H1 (cell line): Measurements from ENCODE around the gene GINS3.

Experiments
- BRCA1 ChIP-seq: IDR thresholded peaks from 2 replicates; pipeline ENCODE4 v1.6.1; 2012; ENCODE audit warnings: low read depth, low read length, improper control_type of control experiment
- EP300 ChIP-seq, 2 experiments: IDR thresholded peaks; 1 replicate in 1 of 2; 2 replicates in 1 of 2; pipeline ENCODE4 v1.6.1; 2011 to 2012; ENCODE audit warnings: low read depth in 2 of 2, low read length in 2 of 2, mild to moderate bottlenecking in 2 of 2, borderline replicate concordance in 1 of 2, inconsistent platforms in 1 of 2, moderate library complexity in 1 of 2
- EZH2 ChIP-seq: fragments of 200-600 bp; sonication (generic); IDR thresholded peaks from 2 replicates; pipeline ENCODE4 v1.7.1; 2012; ENCODE audit warnings: low read depth, mild to moderate bottlenecking, moderate library complexity, low read length, inconsistent platforms; ENCODE audit not compliant: severe bottlenecking
- KDM4A ChIP-seq: IDR thresholded peaks from one replicate; pipeline ENCODE4 v1.7.1; 2012; ENCODE audit warnings: low read depth, mild to moderate bottlenecking, moderate library complexity, low read length, inconsistent platforms; ENCODE audit not compliant: severe bottlenecking
- POLR2A ChIP-seq, 2 experiments: IDR thresholded peaks; 1 replicate in 1 of 2; 2 replicates in 1 of 2; pipeline ENCODE4 v1.6.1; 2011; ENCODE audit warnings: low read depth in 2 of 2, low read length in 2 of 2, mild to moderate bottlenecking in 2 of 2; ENCODE audit errors: control extremely low read depth in 1 of 2
- SAP30 ChIP-seq: fragments of 300-600 bp; sonication (generic); IDR thresholded peaks from 2 replicates; pipeline ENCODE4 v1.7.1; 2012; ENCODE audit warnings: low read length, moderate library complexity, mild to moderate bottlenecking, inconsistent platforms; ENCODE audit not compliant: insufficient read depth, insufficient replicate concordance
- SIN3A ChIP-seq, 2 experiments: IDR thresholded peaks in 1 of 2; conservative IDR thresholded peaks in 1 of 2; 2 replicates each; pipeline ENCODE4 v1.6.1; 2011 to 2012; ENCODE audit warnings: low read length in 2 of 2, improper control_type of control experiment in 1 of 2, low read depth in 1 of 2, mild to moderate bottlenecking in 1 of 2
- TF ChIP-seq, protein P1 (sequence below), 3 experiments: IDR thresholded peaks; 1 replicate in 2 of 3; 2 replicates in 1 of 3; pipeline versions ENCODE4 v1.5.1 to v1.6.1; 2011; ENCODE audit warnings: low read length in 3 of 3, mild to moderate bottlenecking in 3 of 3, inconsistent platforms in 2 of 3, low read depth in 1 of 3, moderate library complexity in 1 of 3; ENCODE audit not compliant: insufficient read depth in 1 of 3; ENCODE audit errors: control extremely low read depth in 1 of 3
- TF ChIP-seq, protein P2 (sequence below): IDR thresholded peaks from 2 replicates; pipeline ENCODE4 v1.6.1; 2011; ENCODE audit warnings: low read length, improper control_type of control experiment
- TF ChIP-seq, protein P3 (sequence below): IDR thresholded peaks from 2 replicates; pipeline ENCODE4 v1.6.1; 2012; ENCODE audit warnings: inconsistent platforms

DNA sequence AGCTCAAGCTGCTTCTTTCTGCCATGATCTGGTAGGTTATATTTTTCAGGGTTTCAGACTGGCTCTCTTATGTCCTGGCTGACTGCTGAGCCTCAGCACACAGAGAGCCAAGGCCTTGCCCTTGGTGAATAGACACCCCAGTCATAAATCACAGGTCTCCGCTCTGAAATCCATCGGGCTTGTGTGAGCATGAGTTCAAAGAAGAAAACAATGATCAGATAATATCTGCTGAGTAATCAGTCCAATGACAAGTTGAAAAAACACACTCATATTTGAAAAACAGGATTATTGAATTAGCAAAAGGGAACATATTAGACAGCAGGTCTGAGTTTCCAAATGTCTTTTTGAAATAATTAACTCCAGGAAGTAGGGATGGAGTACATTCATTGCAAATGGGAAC lies 56.6 kb downstream of the GINS3 start:
- TF ChIP-seq POLR2A (IDR thresholded peaks at IDR 0.05; ENCODE audit: control extremely low read depth in 1 of 2, low read depth in 2 of 2, low read length in 2 of 2), result no peak
- TF ChIP-seq, protein P1, sequence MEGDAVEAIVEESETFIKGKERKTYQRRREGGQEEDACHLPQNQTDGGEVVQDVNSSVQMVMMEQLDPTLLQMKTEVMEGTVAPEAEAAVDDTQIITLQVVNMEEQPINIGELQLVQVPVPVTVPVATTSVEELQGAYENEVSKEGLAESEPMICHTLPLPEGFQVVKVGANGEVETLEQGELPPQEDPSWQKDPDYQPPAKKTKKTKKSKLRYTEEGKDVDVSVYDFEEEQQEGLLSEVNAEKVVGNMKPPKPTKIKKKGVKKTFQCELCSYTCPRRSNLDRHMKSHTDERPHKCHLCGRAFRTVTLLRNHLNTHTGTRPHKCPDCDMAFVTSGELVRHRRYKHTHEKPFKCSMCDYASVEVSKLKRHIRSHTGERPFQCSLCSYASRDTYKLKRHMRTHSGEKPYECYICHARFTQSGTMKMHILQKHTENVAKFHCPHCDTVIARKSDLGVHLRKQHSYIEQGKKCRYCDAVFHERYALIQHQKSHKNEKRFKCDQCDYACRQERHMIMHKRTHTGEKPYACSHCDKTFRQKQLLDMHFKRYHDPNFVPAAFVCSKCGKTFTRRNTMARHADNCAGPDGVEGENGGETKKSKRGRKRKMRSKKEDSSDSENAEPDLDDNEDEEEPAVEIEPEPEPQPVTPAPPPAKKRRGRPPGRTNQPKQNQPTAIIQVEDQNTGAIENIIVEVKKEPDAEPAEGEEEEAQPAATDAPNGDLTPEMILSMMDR (IDR thresholded peaks at IDR 0.05; ENCODE audit: control extremely low read depth in 1 of 3, insufficient read depth in 1 of 3, low read depth in 1 of 3, low read length in 3 of 3), result no peak
- TF ChIP-seq EZH2, result no peak
- TF ChIP-seq SIN3A (conservative IDR thresholded peaks at IDR 0.05 in 1 of 2, IDR thresholded peaks at IDR 0.05 in 1 of 2; ENCODE audit: low read depth in 1 of 2, low read length in 2 of 2), result no peak
- TF ChIP-seq BRCA1, result no peak
- TF ChIP-seq KDM4A, result no peak
- TF ChIP-seq, protein P2, sequence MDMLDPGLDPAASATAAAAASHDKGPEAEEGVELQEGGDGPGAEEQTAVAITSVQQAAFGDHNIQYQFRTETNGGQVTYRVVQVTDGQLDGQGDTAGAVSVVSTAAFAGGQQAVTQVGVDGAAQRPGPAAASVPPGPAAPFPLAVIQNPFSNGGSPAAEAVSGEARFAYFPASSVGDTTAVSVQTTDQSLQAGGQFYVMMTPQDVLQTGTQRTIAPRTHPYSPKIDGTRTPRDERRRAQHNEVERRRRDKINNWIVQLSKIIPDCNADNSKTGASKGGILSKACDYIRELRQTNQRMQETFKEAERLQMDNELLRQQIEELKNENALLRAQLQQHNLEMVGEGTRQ, result no peak
- no peak for TF ChIP-seq SAP30
- no peak for TF ChIP-seq EP300 (IDR thresholded peaks at IDR 0.05; ENCODE audit: borderline replicate concordance in 1 of 2, low read depth in 2 of 2, low read length in 2 of 2)
- TF ChIP-seq, protein P3, sequence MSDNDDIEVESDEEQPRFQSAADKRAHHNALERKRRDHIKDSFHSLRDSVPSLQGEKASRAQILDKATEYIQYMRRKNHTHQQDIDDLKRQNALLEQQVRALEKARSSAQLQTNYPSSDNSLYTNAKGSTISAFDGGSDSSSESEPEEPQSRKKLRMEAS, result no peak
